NCI-H2107 treated with DMSO at 0.1 percent for 48 hours (cell line): ENCODE results near the gene TTC7B.

Experiments
- DNase-seq: peaks from one replicate; lab custom pipeline; 2025; ENCODE audit not compliant: unreplicated experiment; lab: John Stamatoyannopoulos, UW

TTC7B gene

GRCh38 chr14:90549794-90550641, 266.2 kb downstream of the TTC7B start:
- no peak for DNase-seq

DNA sequence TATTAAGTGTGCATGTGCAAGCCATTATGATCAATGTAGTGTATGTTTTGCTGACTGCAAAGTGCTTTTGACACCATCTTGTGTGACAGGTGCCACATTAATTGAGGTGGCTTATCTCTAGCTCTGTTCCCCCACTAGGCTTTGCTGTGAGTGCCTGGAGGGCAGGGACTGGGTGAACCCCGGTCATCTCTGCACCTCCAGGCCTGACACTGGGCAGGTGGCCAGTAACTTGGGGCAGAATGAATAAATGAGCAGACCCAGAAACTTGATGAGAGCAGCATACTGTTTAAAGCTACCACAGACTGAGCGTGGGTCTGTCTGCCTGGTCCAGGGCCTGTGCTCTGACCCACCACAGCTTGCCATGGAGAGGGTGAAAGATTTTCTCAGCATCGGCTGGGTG, 267.8 kb downstream of the TTC7B start:
- peak; percentile 38 for DNase-seq

DNA sequence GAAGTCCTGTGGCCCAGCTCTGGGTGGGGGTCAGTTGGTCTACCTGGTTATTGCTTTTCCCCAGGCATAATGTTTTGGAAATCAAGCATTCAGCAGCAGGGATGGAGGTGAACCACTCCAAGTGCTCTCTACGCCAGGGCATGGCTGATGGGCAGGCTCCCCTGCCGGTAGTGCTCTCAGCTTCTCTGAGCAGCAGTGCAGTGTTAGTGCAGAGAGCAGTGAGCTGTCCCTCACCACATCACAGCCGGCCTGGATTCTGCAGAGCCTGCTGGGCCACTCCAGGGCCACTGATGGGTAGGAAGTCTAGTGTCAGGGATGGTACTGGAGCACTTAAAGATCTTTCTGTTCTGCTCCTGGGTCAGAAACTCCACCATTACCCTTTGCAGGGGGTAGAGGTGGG, 268.3 kb downstream of the TTC7B start:
- no peak for DNase-seq

DNA sequence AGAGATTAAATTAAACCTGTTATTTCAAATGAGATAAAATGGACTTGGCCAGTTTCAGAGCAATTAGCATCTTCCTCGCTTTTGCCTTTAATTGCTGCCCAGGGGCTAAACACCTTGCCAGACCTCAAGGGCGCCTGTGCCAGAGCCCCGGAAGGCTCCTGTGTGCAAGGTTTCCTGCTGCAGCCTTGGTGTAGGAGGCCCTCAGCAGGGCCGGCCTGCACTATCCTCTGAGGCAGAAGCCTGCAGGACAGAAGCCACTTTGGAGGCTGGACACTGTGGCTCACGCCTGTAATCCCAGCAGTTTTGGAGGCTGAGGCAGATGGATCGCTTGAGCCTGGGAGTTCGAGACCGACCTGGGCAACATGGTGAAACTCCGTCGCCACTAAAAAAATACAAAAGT, 269.0 kb downstream of the TTC7B start:
- no peak for DNase-seq

GRCh38 chr14:90546767-90547166, 269.5 kb downstream of the TTC7B start:
- no peak for DNase-seq

- no peak for DNase-seq
These were observed 270.1 kb downstream of the TTC7B start for GRCh38 chr14:90545966-90546751.

GRCh38 chr14:90545382-90545781, 270.8 kb downstream of the TTC7B start:
- DNase-seq = no peak

GRCh38 chr14:90544971-90545370, 271.3 kb downstream of the TTC7B start:
- no peak for DNase-seq

DNA sequence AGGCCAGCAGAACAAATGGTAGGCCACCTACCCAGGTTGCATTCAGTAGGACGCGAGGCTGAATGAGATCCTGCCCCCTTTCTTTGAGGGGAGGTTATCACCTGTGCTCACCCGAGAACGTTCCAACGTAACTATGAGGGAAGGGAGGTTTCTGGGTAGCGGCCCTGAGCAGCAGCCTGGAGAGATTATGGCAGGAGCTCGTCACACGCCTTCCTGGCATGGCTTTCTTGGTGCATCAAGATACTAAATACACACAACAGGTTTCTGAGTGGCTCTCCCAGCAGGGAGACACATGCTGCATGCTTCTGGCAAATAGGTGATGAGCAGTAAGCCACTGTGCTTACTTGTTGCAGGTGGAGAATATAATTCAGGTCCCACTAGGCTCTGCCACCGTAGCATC, 271.7 kb downstream of the TTC7B start:
- peak; percentile 50 for DNase-seq

- DNase-seq = no peak
These were observed 272.4 kb downstream of the TTC7B start for GRCh38 chr14:90543876-90544275.

DNA sequence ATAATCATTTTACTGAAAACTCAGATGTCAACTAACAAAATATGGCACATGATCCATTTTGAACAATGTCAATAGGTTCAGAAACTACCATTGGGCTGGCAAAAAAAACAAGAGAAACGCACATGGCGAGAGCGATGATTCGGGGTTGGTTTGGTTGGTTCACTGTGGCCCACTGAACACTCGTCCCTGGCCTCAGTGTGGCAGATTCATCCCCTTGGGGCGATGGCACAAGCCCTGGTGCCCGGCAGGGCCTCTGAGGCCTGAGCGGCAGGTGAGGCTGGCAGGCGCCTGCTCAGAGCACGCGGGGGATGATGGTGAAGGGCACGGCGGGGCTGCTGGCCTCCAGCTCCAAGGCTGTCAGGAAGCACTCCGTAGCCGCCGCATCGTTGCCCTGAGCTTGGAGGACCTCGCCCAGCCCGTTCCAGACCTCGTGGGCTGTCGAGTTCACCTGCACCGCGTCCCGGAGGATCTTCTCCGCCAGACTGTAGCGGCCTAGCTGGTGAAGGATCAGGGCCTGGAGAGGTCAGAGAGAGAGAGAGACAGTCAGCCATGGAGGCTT, 275.1 kb downstream of the TTC7B start:
- DNase-seq = no peak

- no peak for DNase-seq
These were observed 275.8 kb downstream of the TTC7B start for GRCh38 chr14:90540437-90540836.

DNA sequence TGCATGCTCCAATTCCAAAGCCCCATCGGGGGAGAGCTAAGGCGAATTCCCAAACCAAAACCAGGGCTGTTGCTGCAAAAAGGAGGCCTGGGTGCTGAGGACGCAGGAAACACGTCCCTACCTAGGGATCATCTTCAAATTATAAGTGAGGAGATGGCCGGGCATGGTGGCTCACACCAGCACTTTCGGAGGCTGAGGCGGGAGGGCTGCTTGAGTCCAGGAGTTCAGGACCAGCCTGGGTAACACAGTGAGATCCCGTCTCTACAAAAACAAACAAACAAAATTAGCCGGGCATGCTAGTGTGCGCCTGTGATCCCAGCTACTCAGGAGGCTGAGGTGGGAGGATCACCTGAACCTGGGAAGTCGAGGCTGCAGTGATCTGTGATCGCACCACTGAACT, 276.2 kb downstream of the TTC7B start:
- no peak for DNase-seq

GRCh38 chr14:90539496-90539775, 276.8 kb downstream of the TTC7B start:
- DNase-seq = no peak

GRCh38 chr14:90538716-90539495, 277.3 kb downstream of the TTC7B start:
- DNase-seq = no peak

DNA sequence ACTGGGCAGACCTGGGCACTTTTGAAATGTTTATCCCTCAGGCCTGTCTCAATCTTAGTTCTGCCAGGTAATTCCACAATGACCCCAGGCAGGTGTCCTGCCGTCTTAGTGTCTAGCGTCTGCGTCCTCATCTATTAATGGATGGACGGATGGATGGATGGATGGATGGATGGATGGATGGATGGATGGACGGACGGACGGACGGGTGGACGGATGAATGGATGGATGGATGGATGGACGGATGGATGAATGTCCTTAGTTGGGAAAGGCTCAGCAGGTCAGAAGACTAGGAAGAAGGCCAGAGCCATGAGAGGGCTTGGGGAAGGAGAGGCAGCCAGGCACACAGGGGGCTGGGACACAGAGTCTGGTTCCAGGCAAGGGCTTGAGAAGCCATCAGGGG, 278.1 kb downstream of the TTC7B start:
- no peak for DNase-seq

DNA sequence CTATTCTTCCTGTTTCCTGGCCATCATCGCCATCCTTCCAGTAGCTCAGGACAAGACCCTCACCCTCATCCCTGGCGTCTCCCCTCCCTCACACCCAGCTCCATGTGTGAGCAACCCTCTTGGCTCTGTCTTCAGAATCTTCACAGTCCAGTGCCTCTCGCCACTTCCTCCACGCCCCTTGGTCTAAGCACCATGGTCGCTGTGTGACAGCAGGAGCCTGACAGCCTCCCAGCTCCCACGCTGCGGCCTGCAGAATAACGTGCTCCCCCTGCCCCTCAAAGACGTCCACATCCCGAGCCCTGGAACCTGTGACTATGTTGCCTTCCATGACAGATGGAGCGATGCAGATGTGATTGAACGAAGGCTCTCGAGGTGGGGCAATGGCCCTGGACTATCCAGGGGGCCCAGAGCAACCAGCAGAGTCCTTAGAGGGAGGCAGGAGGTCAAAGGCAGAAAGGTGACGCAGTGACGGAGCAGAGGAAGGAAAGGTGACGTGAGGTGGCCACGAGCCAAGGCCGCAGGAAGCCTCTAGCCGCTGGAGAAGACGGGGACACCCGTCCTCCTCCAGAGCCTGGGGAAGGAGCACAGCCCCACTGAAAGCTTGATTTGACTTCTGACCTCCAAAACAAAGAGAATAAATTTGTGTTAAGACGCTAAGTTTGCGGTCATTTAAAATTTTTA, 279.6 kb downstream of the TTC7B start:
- no peak for DNase-seq

DNA sequence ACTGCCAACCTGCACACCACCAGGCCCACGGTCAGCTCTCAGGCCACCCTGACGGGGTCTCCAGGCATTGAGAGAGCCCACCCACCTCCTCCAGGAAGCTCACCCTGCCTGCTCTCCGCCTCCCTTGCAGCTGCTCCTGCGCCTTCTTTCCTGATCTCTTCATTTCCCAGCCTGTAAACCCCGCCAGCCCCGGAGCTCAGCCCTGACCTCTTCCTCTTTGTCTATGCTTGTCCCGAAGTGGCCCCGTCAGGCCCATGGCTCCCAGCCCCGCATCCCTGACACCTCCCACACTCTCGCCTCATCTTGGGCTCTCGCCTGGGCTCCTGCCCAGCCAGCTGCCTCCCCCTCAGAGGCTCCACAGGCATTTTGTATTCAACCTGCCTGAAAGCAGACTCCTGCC, 280.1 kb downstream of the TTC7B start:
- DNase-seq = no peak

DNA sequence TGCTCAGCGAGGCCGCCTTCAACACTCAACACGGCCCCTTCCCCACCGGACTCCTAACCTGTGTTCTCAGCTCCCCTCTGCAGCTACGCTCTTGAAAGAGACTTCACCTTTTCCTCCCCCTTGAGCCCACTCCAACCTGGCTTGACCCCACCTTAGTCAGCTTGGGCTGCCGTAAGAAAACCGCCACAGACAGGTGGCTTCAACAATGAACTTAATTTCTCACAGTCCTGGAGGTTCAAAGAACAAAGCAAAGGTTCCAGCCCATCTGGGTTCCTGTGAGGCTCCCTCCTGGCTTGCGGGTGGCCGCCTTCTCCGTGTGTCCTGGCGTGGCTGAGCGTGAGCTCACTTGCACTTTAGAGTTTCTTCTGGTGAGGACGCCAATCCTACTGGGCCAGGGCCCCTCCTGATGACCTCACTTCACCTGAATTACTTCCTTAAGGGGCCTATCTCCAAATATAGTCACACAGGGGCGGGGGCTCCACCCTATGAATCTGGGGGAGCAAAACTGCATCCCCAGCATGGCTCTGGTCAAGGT, 280.6 kb downstream of the TTC7B start:
- peak; percentile 31 for DNase-seq

GRCh38 chr14:90534838-90535555, 281.2 kb downstream of the TTC7B start:
- DNase-seq = no peak
